GM13977 (cell line): ENCODE data around the gene TOR1AIP1.

ENCODE experiments used
- DNase-seq: peaks from one replicate; pipeline ENCODE4 v3.0.0; 2012; ENCODE audit warnings: low spot score
- in situ Hi-C: fragments of 300-500 bp; cut with MboI; formaldehyde crosslinking; loops from one replicate; pipeline ENCODE4 v1.12.0; 2022; ENCODE audit warnings: low sequenced_read_pairs, low pct_unique_long_range_greater_than_20kb, mixed read lengths, inconsistent platforms; ENCODE audit not compliant: unreplicated experiment
- TF ChIP-seq, protein P1 (sequence below): IDR thresholded peaks from 2 replicates; pipeline ENCODE4 v1.5.1; 2012; ENCODE audit warnings: mild to moderate bottlenecking, control low read depth; ENCODE audit not compliant: insufficient read depth; ENCODE audit errors: extremely low read depth, missing control alignments

Gene TOR1AIP1

DNA sequence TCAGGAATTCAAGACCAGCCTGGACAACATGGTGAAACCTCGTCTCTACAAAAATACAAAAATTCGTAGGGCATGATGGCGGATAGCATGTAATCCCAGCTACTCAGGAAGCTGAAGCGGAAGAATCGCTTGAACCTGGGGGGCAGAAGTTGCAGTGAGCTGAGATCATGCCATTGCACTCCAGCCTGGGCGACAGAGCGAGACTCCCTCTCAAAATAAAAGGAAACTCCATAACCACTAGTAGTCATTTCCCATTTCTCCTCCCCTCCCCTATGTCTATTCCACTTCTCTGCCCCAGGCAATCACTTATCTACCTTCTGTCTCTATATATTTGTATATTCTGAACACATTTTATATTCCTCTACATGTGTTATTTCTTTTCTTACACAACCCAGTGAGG, 68.6 kb downstream of the TOR1AIP1 start:
- TF ChIP-seq, protein P1, sequence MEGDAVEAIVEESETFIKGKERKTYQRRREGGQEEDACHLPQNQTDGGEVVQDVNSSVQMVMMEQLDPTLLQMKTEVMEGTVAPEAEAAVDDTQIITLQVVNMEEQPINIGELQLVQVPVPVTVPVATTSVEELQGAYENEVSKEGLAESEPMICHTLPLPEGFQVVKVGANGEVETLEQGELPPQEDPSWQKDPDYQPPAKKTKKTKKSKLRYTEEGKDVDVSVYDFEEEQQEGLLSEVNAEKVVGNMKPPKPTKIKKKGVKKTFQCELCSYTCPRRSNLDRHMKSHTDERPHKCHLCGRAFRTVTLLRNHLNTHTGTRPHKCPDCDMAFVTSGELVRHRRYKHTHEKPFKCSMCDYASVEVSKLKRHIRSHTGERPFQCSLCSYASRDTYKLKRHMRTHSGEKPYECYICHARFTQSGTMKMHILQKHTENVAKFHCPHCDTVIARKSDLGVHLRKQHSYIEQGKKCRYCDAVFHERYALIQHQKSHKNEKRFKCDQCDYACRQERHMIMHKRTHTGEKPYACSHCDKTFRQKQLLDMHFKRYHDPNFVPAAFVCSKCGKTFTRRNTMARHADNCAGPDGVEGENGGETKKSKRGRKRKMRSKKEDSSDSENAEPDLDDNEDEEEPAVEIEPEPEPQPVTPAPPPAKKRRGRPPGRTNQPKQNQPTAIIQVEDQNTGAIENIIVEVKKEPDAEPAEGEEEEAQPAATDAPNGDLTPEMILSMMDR: no peak
- DNase-seq: no peak
- in situ Hi-C loops: no loop called here

DNA sequence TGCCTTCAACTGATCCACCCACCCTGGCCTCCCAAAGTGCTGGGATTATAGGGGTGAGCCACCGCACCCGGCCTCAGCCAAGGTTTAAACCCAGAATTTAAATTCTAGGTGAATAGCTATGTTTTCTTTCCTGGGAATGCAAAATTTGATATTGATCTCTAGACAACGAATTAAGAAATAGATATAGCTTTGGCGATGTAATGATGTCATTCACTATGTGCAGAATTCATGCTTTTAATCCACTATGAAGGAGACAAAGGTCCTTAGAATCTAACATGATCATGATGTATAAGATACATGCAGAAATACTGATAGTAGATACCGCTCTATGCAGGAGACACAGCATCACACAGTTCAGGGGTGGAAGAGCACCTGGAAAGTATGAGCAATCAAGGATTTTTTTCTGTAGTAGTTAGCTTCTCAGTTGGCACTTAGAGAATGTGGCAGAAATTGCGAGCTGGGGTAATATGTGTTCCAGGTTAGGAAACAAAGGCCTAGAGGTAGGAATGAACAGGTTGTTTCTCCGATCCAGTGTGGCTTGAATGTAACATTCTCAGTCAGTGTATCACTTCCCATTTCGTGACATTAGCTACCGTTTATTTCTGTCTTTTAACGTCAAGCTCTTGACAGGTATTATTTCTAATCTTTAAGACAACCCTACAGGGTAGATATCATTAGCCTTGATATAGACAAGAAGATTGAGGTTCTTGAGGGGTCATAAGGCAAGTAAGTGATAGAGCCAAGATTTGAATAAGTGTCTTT, 69.5 kb downstream of the TOR1AIP1 start:
- in situ Hi-C loops: no loop called here
- no peak for DNase-seq
- TF ChIP-seq, protein P1: no peak

DNA sequence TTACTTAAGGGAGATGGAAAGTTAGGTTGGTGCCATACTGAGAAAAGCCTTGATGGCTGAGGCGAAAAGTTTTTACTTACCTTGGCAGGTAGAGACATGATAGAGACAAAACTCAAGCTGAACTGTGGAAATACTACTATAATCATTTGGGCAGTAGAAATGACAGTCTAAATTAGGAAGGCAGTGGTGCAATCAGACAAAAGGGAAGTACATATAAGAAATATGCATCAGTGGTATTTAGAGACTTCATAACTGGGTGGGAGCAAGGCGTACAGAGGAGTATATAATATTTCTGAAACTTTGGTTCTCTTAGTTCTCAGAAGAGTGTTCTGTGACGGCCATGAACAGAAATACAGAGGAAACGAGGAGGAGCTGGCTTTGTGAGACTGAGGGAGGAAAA, 70.1 kb downstream of the TOR1AIP1 start:
- DNase-seq: no peak
- in situ Hi-C loops: no loop called here
- TF ChIP-seq, protein P1: no peak

DNA sequence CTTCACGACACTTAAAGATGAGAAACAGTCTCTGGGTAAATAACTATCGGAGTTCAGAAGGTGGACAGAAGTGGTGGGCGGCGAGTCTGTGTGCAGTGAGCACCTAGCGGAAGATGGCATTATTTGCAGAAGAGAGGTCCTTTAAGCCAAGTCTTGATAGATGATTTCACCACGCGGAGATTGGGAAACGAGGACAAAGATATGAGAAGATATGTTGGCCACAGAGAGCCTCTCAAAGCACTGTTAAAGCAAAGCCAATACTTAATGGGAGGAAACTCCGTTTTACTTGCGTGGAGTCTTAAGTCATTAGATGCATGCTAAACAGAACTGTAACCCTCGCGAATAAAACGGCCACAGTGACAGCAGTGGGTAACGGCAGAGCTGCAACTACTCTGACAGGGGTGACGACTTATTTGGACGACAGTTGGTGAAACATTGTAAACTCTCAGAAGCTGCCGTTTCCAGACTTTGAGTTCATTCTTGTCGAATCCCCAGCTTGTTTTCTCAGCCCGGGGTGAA, 71.9 kb downstream of the TOR1AIP1 start:
- TF ChIP-seq, protein P1: peak; percentile 12
- in situ Hi-C loops: no loop called here
- peak; percentile 23 for DNase-seq

DNA sequence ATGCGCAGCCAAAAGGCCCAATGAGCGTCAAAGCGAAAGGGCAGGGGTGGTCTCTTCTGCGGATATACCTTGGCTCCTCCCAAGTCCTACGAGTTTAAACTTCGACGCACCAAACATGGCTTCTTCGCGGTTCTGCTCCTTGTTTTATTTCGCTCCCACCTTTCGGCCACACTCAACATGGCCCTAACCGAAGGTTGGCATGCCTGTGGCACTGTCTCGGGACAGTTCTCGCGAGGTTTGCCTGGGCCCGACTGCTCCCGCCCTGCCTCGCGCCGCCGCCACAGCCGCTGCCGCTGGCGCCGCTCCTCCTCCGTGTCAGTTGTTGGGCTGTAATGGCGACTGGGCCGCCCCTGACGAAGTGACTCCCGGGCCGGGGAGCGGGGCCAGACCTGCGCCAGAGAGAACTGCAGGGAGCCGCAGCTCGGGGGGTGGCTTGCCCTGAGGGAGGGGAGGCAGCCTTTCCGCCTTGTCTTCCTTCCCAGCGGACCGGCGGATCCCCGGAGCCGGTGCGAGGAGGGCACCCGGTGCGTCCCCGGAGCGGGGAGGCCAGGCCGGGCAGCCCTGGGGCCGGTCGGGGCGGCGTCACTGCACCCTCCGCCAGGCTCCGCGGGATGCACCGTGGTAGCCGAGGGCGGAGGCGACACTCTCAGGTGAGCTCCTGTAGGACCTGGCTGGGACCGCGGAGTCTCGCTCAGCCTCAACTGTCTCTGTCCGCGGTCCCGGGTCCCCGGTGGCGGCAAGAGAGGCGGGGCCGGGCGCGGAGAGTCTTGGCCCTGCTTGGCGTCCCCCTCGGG, 72.6 kb downstream of the TOR1AIP1 start, which contains the start of gene CEP350:
TSS of gene CEP350 (plus strand) at position 318 of the 794 bp plus-strand sequence. CDS start 31,372 bp downstream, outside the sequence.
- peak; percentile 86 for DNase-seq
- in situ Hi-C loops: no loop called here
- TF ChIP-seq, protein P1: no peak

DNA sequence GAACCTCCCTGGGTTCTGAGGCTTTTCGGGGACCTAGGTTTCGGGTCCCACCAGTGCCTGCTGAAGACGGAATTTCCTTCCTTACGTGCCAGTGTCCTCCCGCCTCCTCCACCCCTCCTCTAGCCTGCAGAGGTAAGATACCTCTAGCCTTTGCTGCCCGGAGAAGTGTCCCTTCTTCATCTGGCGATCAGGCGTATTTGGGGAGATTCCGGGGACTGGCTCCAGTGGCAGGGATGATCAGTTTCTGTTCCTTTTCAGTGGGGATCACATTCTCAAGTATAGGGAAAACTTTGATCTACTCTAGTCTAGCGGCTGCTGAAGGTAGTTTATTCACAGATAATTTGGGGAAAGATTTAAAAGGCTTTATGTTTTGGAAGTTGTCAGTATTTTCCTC, 73.2 kb downstream of the TOR1AIP1 start:
- TF ChIP-seq, protein P1: no peak
- no peak for DNase-seq
- in situ Hi-C loops: no loop called here
